ENCODE data around the gene L3MBTL4. TPM values are rescaled to one million over a fixed set of nuclear protein-coding genes. Genes with fewer than 3 reads are reported as not detected.

L3MBTL4 gene
- total RNA-seq, 1 experiment from 2014 or later: not detected

- DNase-seq (ENCODE audit: low read depth, low spot score) (no peak), ATAC-seq (no peak)
- Histone ChIP-seq H3K79me2 (ENCODE audit: insufficient read depth, low read length) (no peaks in the 10 kb centered on the region), H2AFZ (ENCODE audit: low read depth, low read length, poor library complexity, severe bottlenecking) (no peak overlapping the region), H3K9ac (ENCODE audit: low read length) (no peak overlapping the region), H3K9me2 (ENCODE audit: insufficient read depth) (no peaks in the 10 kb centered on the region), H3K9me3 (ENCODE audit: control insufficient read depth in 1 of 2, insufficient read depth in 1 of 2, low read depth in 1 of 2, low read length in 2 of 2) (peaks cover 9 to 22% of the 10 kb centered on the region in 2 experiments), H3K4me3 (replicated peaks in 1 of 2; ENCODE audit: low read depth in 1 of 2, low read length in 2 of 2) (no peak overlapping the region), H3K36me3 (ENCODE audit: control insufficient read depth in 1 of 2, insufficient read depth in 2 of 2, low read length in 2 of 2) (no peaks in the 10 kb centered on the region; a peak in 1 of 4 replicates), H3K4me1 (ENCODE audit: control insufficient read depth in 1 of 2, insufficient read depth in 2 of 2, low read length in 2 of 2) (no peaks in the 10 kb centered on the region), H3K27me3 (ENCODE audit: insufficient read depth, low read length) (no peaks in the 10 kb centered on the region), H3K4me2 (ENCODE audit: low read length) (no peak overlapping the region), H3K27ac (ENCODE audit: low read depth, low read length) (no peak overlapping the region), H4K20me1 (ENCODE audit: insufficient read depth) (no peaks in the 10 kb centered on the region)
- no TSS peak for BruUV-seq (replicated peaks)
- intact Hi-C loops (cut with micrococcal nuclease): no loop called here
- RAD21 ChIA-PET (ENCODE audit: low non-redundant PET in 1 of 2, low total read pairs in 2 of 2, uncharacterized antibody in 2 of 2, unreplicated experiment in 2 of 2): no interaction called here
- CTCF ChIA-PET: no interaction called here
- no peak for TF ChIP-seq EZH2 (IDR thresholded peaks at IDR 0.05)
- no peak for TF ChIP-seq SRF (IDR thresholded peaks at IDR 0.05; ENCODE audit: low read depth)
- POLR2A ChIA-PET: no interaction called here
Measured at GRCh38 chr18:6215888-6216287, 198.8 kb downstream of the L3MBTL4 start.

- DNase-seq (ENCODE audit: low read depth, low spot score) (no peak), ATAC-seq (no peak)
- no peak for TF ChIP-seq ZFX (IDR thresholded peaks at IDR 0.05)
- no peak for TF ChIP-seq JUND (IDR thresholded peaks at IDR 0.05)
- no peak for TF ChIP-seq SRF (IDR thresholded peaks at IDR 0.05; ENCODE audit: low read depth)
- no peak for TF ChIP-seq EZH2phosphoT487 (IDR thresholded peaks at IDR 0.05; ENCODE audit: borderline replicate concordance)
- no peak for TF ChIP-seq ZNF274 (IDR thresholded peaks at IDR 0.05; ENCODE audit: low read depth, low read length)
- no peak for TF ChIP-seq ELF1 (IDR thresholded peaks at IDR 0.05; ENCODE audit: borderline replicate concordance, low read depth)
- Histone ChIP-seq H3K36me3 (ENCODE audit: control insufficient read depth in 1 of 2, insufficient read depth in 2 of 2, low read length in 2 of 2) (no peaks in the 10 kb centered on the region), H3K4me2 (ENCODE audit: low read length) (no peak overlapping the region), H3K9me2 (ENCODE audit: insufficient read depth) (no peaks in the 10 kb centered on the region), H3K9me3 (ENCODE audit: control insufficient read depth in 1 of 2, insufficient read depth in 1 of 2, low read depth in 1 of 2, low read length in 2 of 2) (peaks cover 6 to 20% of the 10 kb centered on the region in 2 experiments; a peak in 2 of 4 replicates), H3K4me1 (ENCODE audit: control insufficient read depth in 1 of 2, insufficient read depth in 2 of 2, low read length in 2 of 2) (no peaks in the 10 kb centered on the region), H3K27ac (ENCODE audit: low read depth, low read length) (no peak overlapping the region), H4K20me1 (ENCODE audit: insufficient read depth) (no peaks in the 10 kb centered on the region), H3K79me2 (ENCODE audit: insufficient read depth, low read length) (no peaks in the 10 kb centered on the region), H3K27me3 (ENCODE audit: insufficient read depth, low read length) (no peaks in the 10 kb centered on the region), H3K9ac (ENCODE audit: low read length) (no peak overlapping the region), H3K4me3 (replicated peaks in 1 of 2; ENCODE audit: low read depth in 1 of 2, low read length in 2 of 2) (no peak overlapping the region), H2AFZ (ENCODE audit: low read depth, low read length, poor library complexity, severe bottlenecking) (no peak overlapping the region)
- intact Hi-C loops (cut with micrococcal nuclease): no loop called here
- RAD21 ChIA-PET (ENCODE audit: low non-redundant PET in 1 of 2, low total read pairs in 2 of 2, uncharacterized antibody in 2 of 2, unreplicated experiment in 2 of 2): no interaction called here
- CTCF ChIA-PET: no interaction called here
- BruUV-seq (replicated peaks): no TSS peak
- POLR2A ChIA-PET: no interaction called here
Measured at GRCh38 chr18:6211174-6211504, 203.6 kb downstream of the L3MBTL4 start.
